WTC11 (cell line): ENCODE data around the gene GLRA1.

Experiments used
- AFF4 ChIP-seq: sonication (generic); formaldehyde crosslinking; IDR thresholded peaks from 2 replicates; pipeline ENCODE4 v1.8.1; 2023; ENCODE audit warnings: mild to moderate bottlenecking, missing genetic modification reagents, borderline replicate concordance
- ATF1 ChIP-seq: sonication (generic); formaldehyde crosslinking; IDR thresholded peaks from 2 replicates; pipeline ENCODE4 v1.8.1; 2023; ENCODE audit warnings: mild to moderate bottlenecking, moderate library complexity, missing genetic modification reagents
- CBFB ChIP-seq: sonication (generic); formaldehyde crosslinking; IDR thresholded peaks from 2 replicates; pipeline ENCODE4 v1.8.1; 2022; ENCODE audit warnings: mild to moderate bottlenecking, low read depth, missing genetic modification reagents
- CREM ChIP-seq: sonication (generic); formaldehyde crosslinking; IDR thresholded peaks from 2 replicates; pipeline ENCODE4 v1.8.1; 2022; ENCODE audit warnings: mild to moderate bottlenecking, missing genetic modification reagents, moderate library complexity
- CTCF ChIP-seq: fragments of 200-600 bp; IDR thresholded peaks from 2 replicates; pipeline ENCODE4 v1.8.0; 2022; ENCODE audit warnings: antibody characterized with exemption
- ETV6 ChIP-seq: sonication (generic); formaldehyde crosslinking; IDR thresholded peaks from 2 replicates; pipeline ENCODE4 v1.8.1; 2022; ENCODE audit warnings: mild to moderate bottlenecking, missing genetic modification reagents
- GRHL2 ChIP-seq: fragments of 250-450 bp; sonication (Bioruptor Pico); IDR thresholded peaks from 2 replicates; pipeline ENCODE4 v1.8.0; 2022; ENCODE audit warnings: mild to moderate bottlenecking, moderate library complexity; ENCODE audit not compliant: insufficient replicate concordance, severe bottlenecking
- JUN ChIP-seq: sonication (generic); formaldehyde crosslinking; IDR thresholded peaks from 2 replicates; pipeline ENCODE4 v1.8.0; 2023; ENCODE audit warnings: mild to moderate bottlenecking, missing genetic modification reagents
- MAX ChIP-seq: sonication (generic); formaldehyde crosslinking; IDR thresholded peaks from 2 replicates; pipeline ENCODE4 v1.8.0; 2022; ENCODE audit warnings: mild to moderate bottlenecking, missing genetic modification reagents
- MYBL2 ChIP-seq: sonication (generic); formaldehyde crosslinking; IDR thresholded peaks from 2 replicates; pipeline ENCODE4 v1.8.1; 2023; ENCODE audit warnings: mild to moderate bottlenecking, moderate library complexity, missing genetic modification reagents
- NR2C2 ChIP-seq: sonication (generic); formaldehyde crosslinking; IDR thresholded peaks from 2 replicates; pipeline ENCODE4 v1.8.0; 2022; ENCODE audit warnings: mild to moderate bottlenecking, missing genetic modification reagents
- TEAD4 ChIP-seq: sonication (generic); formaldehyde crosslinking; IDR thresholded peaks from 2 replicates; pipeline ENCODE4 v1.8.0; 2022; ENCODE audit warnings: mild to moderate bottlenecking, missing genetic modification reagents
- USF2 ChIP-seq: sonication (generic); formaldehyde crosslinking; IDR thresholded peaks from 2 replicates; pipeline ENCODE4 v1.8.1; 2023; ENCODE audit warnings: mild to moderate bottlenecking, missing genetic modification reagents, moderate library complexity
- ZNF317 ChIP-seq: sonication (generic); formaldehyde crosslinking; IDR thresholded peaks from 2 replicates; pipeline ENCODE4 v1.8.1; 2023; ENCODE audit warnings: low read depth, mild to moderate bottlenecking, moderate library complexity, missing genetic modification reagents, borderline replicate concordance

DNA sequence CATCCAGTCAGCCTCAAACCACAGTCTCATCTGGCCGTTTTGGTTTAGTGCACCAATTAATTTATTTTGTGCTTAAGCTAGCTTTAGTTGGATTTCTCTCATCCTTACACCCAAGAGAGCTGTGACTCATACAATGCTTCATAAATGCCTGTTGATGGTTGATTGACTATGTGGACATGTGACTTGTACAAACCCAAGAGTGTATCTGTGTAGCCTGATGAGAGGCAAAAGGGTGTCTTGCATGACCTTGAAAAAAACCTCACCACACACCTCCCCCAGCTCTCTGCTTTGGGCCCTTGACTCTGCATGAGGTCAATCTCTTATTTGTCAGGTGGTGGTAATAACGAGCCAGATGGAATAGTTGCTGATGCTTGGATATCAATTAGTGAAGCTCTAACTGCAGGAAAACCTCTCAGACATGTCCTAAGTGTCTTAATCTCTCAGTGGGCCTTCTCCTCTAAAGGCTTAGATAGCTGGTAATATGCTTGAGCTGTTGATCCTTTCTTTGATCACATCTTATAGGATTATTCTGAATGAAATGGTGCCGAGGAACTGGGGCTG lies 10.6 kb upstream of the GLRA1 start:
- TF ChIP-seq CREM (CRISPR knock-in tag) (no peak), CTCF (no peak), USF2 (no peak), ZNF317 (CRISPR knock-in tag) (no peak), JUN (CRISPR knock-in tag) (no peak), ATF1 (CRISPR knock-in tag) (no peak), AFF4 (CRISPR knock-in tag) (no peak), MYBL2 (CRISPR knock-in tag) (no peak), CBFB (CRISPR knock-in tag) (no peak), NR2C2 (no peak), MAX (CRISPR knock-in tag) (no peak), TEAD4 (CRISPR knock-in tag) (no peak), GRHL2 (CRISPR knock-in tag) (no peak), ETV6 (no peak)
